Endometrial microvascular endothelial cells (primary cell): ENCODE results near the gene PCP4L1. TPM values are rescaled to one million over a fixed set of nuclear protein-coding genes. Genes with fewer than 3 reads are reported as not detected.

Source experiments
- in situ Hi-C: cut with HindIII; loops from 2 replicates; pipeline ENCODE4 v1.10.0; 2017; ENCODE audit warnings: low sequenced_read_pairs, low pct_unique_long_range_greater_than_20kb; ENCODE audit errors: inconsistent ontology term
- total RNA-seq: library from RNA; depleted of rRNA; stranded (reverse); fragments of >200 nt; gene quantifications from one replicate; pipeline ENCODE4 v1.2.3, GENCODE V29; 2015; ENCODE audit errors: inconsistent ontology term

Gene PCP4L1
- total RNA-seq, 1 donor from 2014 or later: not detected

DNA sequence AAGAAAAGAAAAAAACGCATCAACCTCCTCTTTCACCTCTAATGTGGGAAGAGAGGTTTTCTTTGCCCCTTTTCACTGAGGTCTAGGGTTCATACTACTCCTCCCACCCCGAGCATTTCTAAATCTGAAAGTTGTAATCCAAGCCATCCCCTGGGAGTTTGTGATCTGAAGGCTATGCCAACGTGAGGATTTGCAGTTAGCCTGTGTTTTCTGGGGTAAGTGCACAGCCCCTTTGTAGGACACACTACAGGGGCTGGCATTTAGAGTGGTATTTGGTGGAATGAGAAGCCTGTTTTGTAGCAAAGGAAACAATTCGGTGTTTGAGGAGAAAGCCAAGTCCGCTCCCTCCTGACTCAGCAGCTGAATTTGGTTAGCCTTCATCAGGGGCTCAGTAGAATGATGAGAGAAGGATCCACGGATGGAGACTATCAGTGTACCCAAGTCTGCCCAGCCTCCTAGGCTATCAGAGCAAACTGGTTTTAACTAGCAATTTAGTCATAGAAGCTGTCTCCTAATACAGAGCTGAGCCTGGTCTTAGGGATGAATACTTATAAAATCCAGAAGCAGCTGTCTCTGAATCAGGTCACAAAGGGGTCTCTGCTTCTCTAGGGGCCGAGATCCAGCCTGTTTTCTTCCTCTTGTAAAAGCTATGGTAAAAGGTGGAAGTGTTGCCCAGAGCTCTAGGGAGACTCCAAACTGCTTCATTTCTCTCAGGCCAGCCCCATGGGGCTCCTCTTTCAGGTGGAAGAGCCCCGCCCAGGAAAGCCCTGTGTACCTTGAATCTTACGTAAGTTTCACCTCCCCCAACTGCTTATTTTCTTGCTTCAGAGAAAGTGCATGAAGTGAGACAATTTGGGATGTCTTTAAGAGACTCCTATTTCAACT, 2.1 kb downstream of the PCP4L1 start:
- in situ Hi-C loops: no loop called here

GRCh38 chr1:161261261-161262235, 3.0 kb downstream of the PCP4L1 start:
- in situ Hi-C loops: no loop called here

- in situ Hi-C loops: no loop called here
These were observed 6.8 kb downstream of the PCP4L1 start for GRCh38 chr1:161265305-161265704.

- in situ Hi-C loops: no loop called here
These were observed 7.7 kb downstream of the PCP4L1 start for GRCh38 chr1:161266202-161266601.

- in situ Hi-C loops: no loop called here
These were observed 8.3 kb downstream of the PCP4L1 start for GRCh38 chr1:161266836-161267235.

GRCh38 chr1:161267321-161267720, 8.8 kb downstream of the PCP4L1 start:
- in situ Hi-C loops: no loop called here

DNA sequence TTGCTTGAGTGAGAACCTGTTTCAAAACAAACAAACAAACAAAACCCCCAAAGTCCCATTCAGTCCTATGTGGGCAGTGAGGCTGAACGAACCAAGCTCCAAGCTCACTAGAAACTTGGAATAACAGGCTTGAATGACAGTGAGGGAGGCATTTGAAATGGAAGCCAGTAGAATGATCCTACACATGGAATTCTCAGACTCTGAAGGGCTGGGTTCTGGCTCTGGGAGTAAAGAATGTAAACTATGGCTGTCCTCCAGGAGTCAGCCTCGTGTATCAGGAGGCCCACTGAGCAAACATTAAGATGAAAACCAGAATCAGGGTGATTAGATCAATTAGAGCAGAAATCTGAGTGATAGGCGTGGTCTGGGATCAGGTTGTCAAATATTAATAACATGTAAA, 14.9 kb downstream of the PCP4L1 start:
- in situ Hi-C loops: no loop called here

- in situ Hi-C loops: no loop called here
These were observed 16.3 kb downstream of the PCP4L1 start for GRCh38 chr1:161274874-161275273.

GRCh38 chr1:161282991-161283390, 24.4 kb downstream of the PCP4L1 start:
- in situ Hi-C loops: no loop called here

- in situ Hi-C loops: no loop called here
These were observed 26.6 kb downstream of the PCP4L1 start for GRCh38 chr1:161285113-161285512.

- in situ Hi-C loops: no loop called here
These were observed 27.0 kb downstream of the PCP4L1 start for GRCh38 chr1:161285521-161285920.

DNA sequence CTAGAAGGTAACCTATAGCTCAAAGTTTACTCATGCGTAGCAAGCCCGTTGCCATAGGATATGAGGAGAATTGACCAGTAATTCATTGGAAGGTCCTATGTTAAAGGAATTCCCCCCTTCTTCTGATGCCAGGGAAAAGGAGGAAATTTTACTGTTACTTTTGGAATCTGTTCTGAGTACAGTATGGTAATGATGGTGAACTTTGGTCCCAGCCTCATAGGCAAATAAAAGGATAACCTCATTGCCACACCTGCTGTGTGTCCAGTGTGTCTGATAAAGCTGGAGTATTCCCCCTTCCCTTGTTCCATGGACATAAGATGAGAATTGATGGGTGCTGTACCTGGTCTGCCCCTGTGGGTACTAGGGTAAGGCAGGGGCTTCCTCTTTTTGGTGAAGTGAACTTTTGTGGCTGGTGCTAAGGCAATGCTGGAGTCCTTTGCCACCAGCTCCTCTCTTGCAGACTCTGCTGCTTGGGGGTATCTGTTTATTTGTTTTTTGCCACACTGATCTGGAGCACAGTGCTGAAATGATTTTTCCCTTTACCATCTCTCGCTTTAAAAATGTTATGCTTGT, 29.0 kb downstream of the PCP4L1 start:
- in situ Hi-C loops: no loop called here

GRCh38 chr1:161290779-161291178, 32.2 kb downstream of the PCP4L1 start:
- in situ Hi-C loops: no loop called here

DNA sequence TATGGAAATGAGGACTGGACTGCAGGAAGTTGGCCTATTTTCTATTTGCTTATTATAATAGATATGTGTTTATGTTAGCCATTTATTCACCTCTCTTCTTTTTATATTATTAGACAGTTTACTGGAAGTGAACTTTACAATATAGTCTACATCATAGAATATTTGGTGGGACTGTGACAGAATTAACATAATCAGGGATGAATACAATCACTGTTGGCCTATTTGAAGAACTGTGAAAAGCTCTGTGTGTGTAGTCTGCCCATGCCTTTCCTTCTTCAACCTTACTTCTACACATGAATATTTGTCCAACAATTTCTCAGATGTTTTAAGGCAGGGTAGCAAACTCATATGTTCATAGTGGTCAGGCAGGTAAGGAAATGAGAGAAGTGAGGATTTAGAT, 38.9 kb downstream of the PCP4L1 start:
- in situ Hi-C loops: no loop called here

GRCh38 chr1:161298116-161298515, 39.6 kb downstream of the PCP4L1 start:
- in situ Hi-C loops: no loop called here

DNA sequence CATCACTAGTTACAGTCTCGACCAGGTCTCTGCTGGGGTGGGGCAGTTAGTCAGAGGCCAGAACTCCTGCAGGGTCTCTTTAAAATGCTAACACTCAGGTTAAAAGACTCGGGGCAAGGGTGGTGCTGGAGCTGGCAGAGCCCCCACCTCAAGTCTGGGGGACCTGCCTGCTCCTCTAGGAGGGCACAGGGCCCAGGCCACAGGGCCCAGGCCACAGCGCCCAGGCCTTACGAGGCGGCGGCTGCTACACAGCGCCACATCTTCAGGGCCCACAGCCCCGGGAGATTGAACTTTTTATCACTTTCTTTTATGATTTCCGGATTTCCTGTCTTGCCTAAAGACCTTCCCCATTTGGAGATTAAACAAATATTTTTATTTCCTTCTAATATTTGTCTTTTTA, 40.8 kb downstream of the PCP4L1 start:
- in situ Hi-C loops: no loop called here

- in situ Hi-C loops: loop anchor here (10.0 kb wide), 1 partner anchor 74 kb away; no protein-coding TSS in a partner anchor
These were observed 41.9 kb downstream of the PCP4L1 start for GRCh38 chr1:161300478-161300877.

GRCh38 chr1:161304927-161305866, 46.7 kb downstream of the PCP4L1 start:
- in situ Hi-C loops: loop anchor here (10.0 kb wide), 1 partner anchor 70 kb away; no protein-coding TSS in a partner anchor
